A549 (cell line): ENCODE results near the gene RET. TPM values are rescaled to one million over a fixed set of nuclear protein-coding genes. Genes with fewer than 3 reads are reported as not detected.

Experiments
- ATAC-seq, 2 experiments: fragments of 200-7000 bp in 1 of 2; fragments of >200 bp in 1 of 2; cut with Nextera tagmentation in 1 of 2; cut with Tn5 transposase in 1 of 2; 3 replicates each; pipeline versions ENCODE4 v1.8.0 to v1.9.1; 2018 to 2020; ENCODE audit warnings: mild to moderate bottlenecking in 1 of 2, moderate library complexity in 1 of 2
- CTCF ChIA-PET: fragments of 300-600 bp; sonication (Branson Sonifier 250); formaldehyde crosslinking; extraction: SDS; loops from one replicate; lab custom pipeline; 2021; ENCODE audit warnings: antibody characterized with exemption, inconsistent platforms; lab: Yijun Ruan, JAX
- POLR2A ChIA-PET: fragments of 350-600 bp; formaldehyde crosslinking; extraction: SDS; loops from one replicate; lab custom pipeline; 2021; ENCODE audit warnings: antibody characterized with exemption, inconsistent platforms; lab: Yijun Ruan, JAX
- DNase-seq, 2 experiments: peaks; one replicate each; pipeline versions ENCODE4 v3.0.0 to v3.0.0-alpha.2; 2011 to 2016; ENCODE audit warnings: low read depth in 1 of 2, low spot score in 1 of 2
- FAIRE-seq: peaks from 2 replicates; lab custom pipeline; 2011; peaks lifted over from hg19 to GRCh38; lab: Jason Lieb, UNC
- H3K27ac ChIP-seq, 2 experiments: fragments of >200 bp; sonication (Bioruptor Twin); formaldehyde crosslinking; 3 replicates each; pipeline ENCODE4 v1.5.1; 2016 to 2017
- H3K4me1 ChIP-seq: fragments of >200 bp; sonication (Bioruptor Twin); formaldehyde crosslinking; 3 replicates; pipeline ENCODE4 v1.6.1; 2016
- H3K4me2 ChIP-seq: fragments of >200 bp; sonication (Bioruptor Twin); formaldehyde crosslinking; 3 replicates; pipeline ENCODE4 v1.6.1; 2016
- H3K4me3 ChIP-seq: fragments of >200 bp; sonication (Bioruptor Twin); formaldehyde crosslinking; 3 replicates; pipeline ENCODE4 v1.5.1; 2016
- H3K9me3 ChIP-seq: fragments of >200 bp; sonication (Bioruptor Twin); formaldehyde crosslinking; 3 replicates; pipeline ENCODE4 v1.6.1; 2016
- BHLHE40 ChIP-seq: IDR thresholded peaks from 2 replicates; pipeline ENCODE4 v1.6.1; 2012; ENCODE audit warnings: low read depth, low read length, inconsistent platforms
- CBX2 ChIP-seq: fragments of 200-600 bp; sonication (generic); IDR thresholded peaks from 2 replicates; pipeline ENCODE4 v1.6.1; 2016; ENCODE audit warnings: low read depth, mild to moderate bottlenecking, borderline replicate concordance
- CBX8 ChIP-seq: fragments of 200-600 bp; sonication (generic); IDR thresholded peaks from 2 replicates; pipeline ENCODE4 v1.6.1; 2016
- CEBPB ChIP-seq, 2 experiments: fragments of >200 bp in 1 of 2; sonication (Bioruptor Twin) in 1 of 2; formaldehyde crosslinking in 1 of 2; IDR thresholded peaks; 2 replicates each; pipeline ENCODE4 v1.6.1; 2012 to 2016
- CTCF ChIP-seq: fragments of >200 bp; sonication (Bioruptor Twin); formaldehyde crosslinking; IDR thresholded peaks from 3 replicates; pipeline ENCODE4 v1.5.1; 2016
- EHMT2 ChIP-seq: fragments of 200-600 bp; sonication (generic); IDR thresholded peaks from 2 replicates; pipeline ENCODE4 v1.6.1; 2016; ENCODE audit warnings: antibody characterized with exemption, low read depth, mild to moderate bottlenecking, moderate library complexity
- EP300 ChIP-seq, 2 experiments: fragments of >200 bp; sonication (Bioruptor Twin); formaldehyde crosslinking; IDR thresholded peaks; 2 replicates in 1 of 2; 3 replicates in 1 of 2; pipeline ENCODE4 v1.6.1; 2016 to 2017
- FOXS1 ChIP-seq: fragments of 250-450 bp; sonication (Bioruptor Pico); IDR thresholded peaks from 2 replicates; pipeline ENCODE4 v1.5.0; 2020; ENCODE audit warnings: mild to moderate bottlenecking, moderate library complexity
- HOXA7 ChIP-seq: fragments of 250-450 bp; sonication (Bioruptor Pico); IDR thresholded peaks from 2 replicates; pipeline ENCODE4 v1.5.0; 2020; ENCODE audit warnings: mild to moderate bottlenecking, moderate library complexity
- HOXB5 ChIP-seq: fragments of 250-450 bp; sonication (Bioruptor Pico); IDR thresholded peaks from 2 replicates; pipeline ENCODE4 v1.5.0; 2020; ENCODE audit warnings: mild to moderate bottlenecking, moderate library complexity
- KDM1A ChIP-seq: fragments of 200-600 bp; sonication (generic); IDR thresholded peaks from 2 replicates; pipeline ENCODE4 v1.6.1; 2016; ENCODE audit warnings: low read depth, mild to moderate bottlenecking
- MAZ ChIP-seq: fragments of 150-350 bp; IDR thresholded peaks from 2 replicates; pipeline ENCODE4 v1.6.1; 2014; ENCODE audit warnings: antibody characterized with exemption, low read depth, low read length, borderline replicate concordance
- NFE2L2 ChIP-seq: fragments of 150-350 bp; conservative IDR thresholded peaks from 2 replicates; pipeline ENCODE4 v1.6.1; 2014; ENCODE audit warnings: low read length
- NPAS2 ChIP-seq: fragments of 250-450 bp; sonication (Bioruptor Pico); IDR thresholded peaks from 2 replicates; pipeline ENCODE4 v1.8.0; 2022; ENCODE audit warnings: mild to moderate bottlenecking, moderate library complexity, borderline replicate concordance
- POLR2AphosphoS2 ChIP-seq: conservative IDR thresholded peaks from 2 replicates; pipeline ENCODE4 v1.6.1; 2012; ENCODE audit warnings: low read length, improper control_type of control experiment, inconsistent platforms
- RAD21 ChIP-seq, 2 experiments: fragments of >200 bp in 1 of 2; sonication (Bioruptor Twin) in 1 of 2; formaldehyde crosslinking in 1 of 2; IDR thresholded peaks in 1 of 2; conservative IDR thresholded peaks in 1 of 2; 2 replicates in 1 of 2; 3 replicates in 1 of 2; pipeline ENCODE4 v1.6.1; 2012 to 2018; ENCODE audit warnings: inconsistent platforms in 1 of 2
- RARB ChIP-seq: fragments of 250-450 bp; sonication (Bioruptor Pico); IDR thresholded peaks from 2 replicates; pipeline ENCODE4 v1.8.0; 2021; ENCODE audit warnings: mild to moderate bottlenecking, moderate library complexity
- RCOR1 ChIP-seq: fragments of 150-350 bp; IDR thresholded peaks from 2 replicates; pipeline ENCODE4 v1.6.1; 2014; ENCODE audit warnings: antibody characterized with exemption, low read length, low read depth
- SMC3 ChIP-seq: fragments of >200 bp; sonication (Bioruptor Twin); formaldehyde crosslinking; IDR thresholded peaks from 3 replicates; pipeline ENCODE4 v1.6.1; 2018; ENCODE audit warnings: inconsistent platforms
- SREBF2 ChIP-seq: fragments of 450-650 bp; IDR thresholded peaks from 2 replicates; pipeline ENCODE4 v1.6.1; 2014; ENCODE audit warnings: mild to moderate bottlenecking, moderate library complexity
- TFCP2L1 ChIP-seq: fragments of 250-450 bp; sonication (Bioruptor Pico); IDR thresholded peaks from 2 replicates; pipeline ENCODE4 v1.5.0; 2021; ENCODE audit warnings: mild to moderate bottlenecking
- TP53 ChIP-seq: fragments of 250-450 bp; sonication (Bioruptor Pico); IDR thresholded peaks from 2 replicates; pipeline ENCODE4 v1.5.0; 2021; ENCODE audit warnings: mild to moderate bottlenecking, moderate library complexity
- USF2 ChIP-seq: fragments of 450-650 bp; IDR thresholded peaks from 2 replicates; pipeline ENCODE4 v1.6.1; 2014; ENCODE audit warnings: antibody characterized with exemption
- ZC3H11A ChIP-seq: fragments of 450-650 bp; IDR thresholded peaks from 2 replicates; pipeline ENCODE4 v1.6.1; 2014; ENCODE audit warnings: antibody characterized with exemption, mild to moderate bottlenecking
- WGBS: methylation state at CpG from one replicate; pipeline ENCODE4 v1.1.6; 2017; ENCODE audit errors: missing lambda C conversion rate; 5-methylcytosine and 5-hydroxymethylcytosine counted together
- polyA plus RNA-seq, 4 experiments: library from polyadenylated mRNA; depleted of rRNA in 3 of 4; stranded (reverse); fragments of >200 nt; fragmentation: RNase III in 1 of 4; extraction: RNeasy Plus Mini Kit Qiagen cat#74134 plus additional on column Dnase treatment in 1 of 4; gene quantifications; 2 replicates in 3 of 4; 3 replicates in 1 of 4; pipeline ENCODE4 v1.2.3, GENCODE V29; 2011 to 2017
- TF ChIP-seq, protein P1 (sequence below): IDR thresholded peaks from 2 replicates; pipeline ENCODE4 v1.6.1; 2012; ENCODE audit warnings: low read depth, borderline replicate concordance
- TF ChIP-seq, protein P2 (sequence below): fragments of >200 bp; sonication (Bioruptor Twin); formaldehyde crosslinking; IDR thresholded peaks from 3 replicates; pipeline ENCODE4 v1.6.1; 2016
- TF ChIP-seq, protein P3 (sequence below): fragments of >200 bp; sonication (Bioruptor Twin); formaldehyde crosslinking; IDR thresholded peaks from 2 replicates; pipeline ENCODE4 v1.6.1; 2016
- TF ChIP-seq, protein P4 (sequence below): IDR thresholded peaks from 2 replicates; pipeline ENCODE4 v1.6.1; 2012

RET gene
- polyA plus RNA-seq, 2 of the 4 experiments (the other 2 are of a cell fraction), result 0.08 to 0.41 TPM

DNA sequence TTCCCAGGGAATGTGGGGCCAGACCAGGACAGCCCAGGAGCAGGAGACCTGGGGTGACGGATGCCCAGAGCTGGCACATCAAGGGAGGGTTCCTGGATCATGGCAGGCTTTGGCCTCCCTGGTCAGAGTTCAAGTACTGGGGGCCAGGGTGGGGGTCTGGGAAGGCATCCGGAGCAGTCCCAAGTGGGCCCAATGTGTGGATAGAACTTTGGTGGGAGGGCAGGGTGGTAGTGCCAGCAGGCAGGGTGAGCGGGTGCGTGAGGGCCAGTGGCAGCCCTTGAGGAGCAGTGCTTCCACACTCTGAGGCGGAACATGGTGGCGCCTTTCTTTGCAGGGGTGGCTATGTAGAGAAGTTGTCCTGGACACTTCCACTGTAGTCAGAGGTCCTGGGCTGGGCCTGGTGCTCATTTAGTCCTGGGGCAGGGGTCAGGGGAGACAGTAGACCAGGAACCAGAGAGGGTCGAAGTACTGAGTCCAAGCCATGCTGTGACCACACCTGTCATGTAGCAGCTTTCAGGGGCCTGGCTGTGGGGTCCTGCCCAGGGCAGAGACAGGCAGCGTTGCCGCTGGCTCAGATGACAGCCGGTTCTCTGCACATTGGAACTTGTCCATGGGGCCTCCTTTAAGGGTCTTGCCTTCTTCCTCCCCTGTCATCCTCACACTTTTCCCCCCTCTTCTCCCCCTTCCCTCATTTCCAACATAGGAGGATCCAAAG is 39.2 kb downstream of the RET start:
- ChIA-PET CTCF (interaction anchor here (0.7 to 1.6 kb wide), 3 partner anchors 11 to 238 kb away, joined by 3 to 4 read pairs (median 3); no protein-coding TSS in a partner anchor), POLR2A (no interaction called here)
- H3K9me3 ChIP-seq, result no peaks in the 10 kb centered on the region
- no peak for TF ChIP-seq NPAS2 (CRISPR knock-in tag)
- TF ChIP-seq, protein P1, sequence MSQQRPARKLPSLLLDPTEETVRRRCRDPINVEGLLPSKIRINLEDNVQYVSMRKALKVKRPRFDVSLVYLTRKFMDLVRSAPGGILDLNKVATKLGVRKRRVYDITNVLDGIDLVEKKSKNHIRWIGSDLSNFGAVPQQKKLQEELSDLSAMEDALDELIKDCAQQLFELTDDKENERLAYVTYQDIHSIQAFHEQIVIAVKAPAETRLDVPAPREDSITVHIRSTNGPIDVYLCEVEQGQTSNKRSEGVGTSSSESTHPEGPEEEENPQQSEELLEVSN, result no peak
- TF ChIP-seq, protein P2, sequence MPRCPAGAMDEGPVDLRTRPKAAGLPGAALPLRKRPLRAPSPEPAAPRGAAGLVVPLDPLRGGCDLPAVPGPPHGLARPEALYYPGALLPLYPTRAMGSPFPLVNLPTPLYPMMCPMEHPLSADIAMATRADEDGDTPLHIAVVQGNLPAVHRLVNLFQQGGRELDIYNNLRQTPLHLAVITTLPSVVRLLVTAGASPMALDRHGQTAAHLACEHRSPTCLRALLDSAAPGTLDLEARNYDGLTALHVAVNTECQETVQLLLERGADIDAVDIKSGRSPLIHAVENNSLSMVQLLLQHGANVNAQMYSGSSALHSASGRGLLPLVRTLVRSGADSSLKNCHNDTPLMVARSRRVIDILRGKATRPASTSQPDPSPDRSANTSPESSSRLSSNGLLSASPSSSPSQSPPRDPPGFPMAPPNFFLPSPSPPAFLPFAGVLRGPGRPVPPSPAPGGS, result no peak
- TF ChIP-seq NFE2L2, result no peak
- TF ChIP-seq CTCF, result no peak
- TF ChIP-seq KDM1A, result no peak
- no peak for TF ChIP-seq POLR2AphosphoS2
- TF ChIP-seq RCOR1, result no peak
- no peak for TF ChIP-seq BHLHE40
- no peak for TF ChIP-seq ZC3H11A
- no peak for TF ChIP-seq CBX8
- TF ChIP-seq SMC3, result no peak
- TF ChIP-seq TP53 (CRISPR knock-in tag), result no peak
- TF ChIP-seq HOXB5 (CRISPR knock-in tag), result no peak
- no peak for TF ChIP-seq HOXA7
- TF ChIP-seq CEBPB (IDR thresholded peaks at IDR 0.05), result no peak
- TF ChIP-seq, protein P3, sequence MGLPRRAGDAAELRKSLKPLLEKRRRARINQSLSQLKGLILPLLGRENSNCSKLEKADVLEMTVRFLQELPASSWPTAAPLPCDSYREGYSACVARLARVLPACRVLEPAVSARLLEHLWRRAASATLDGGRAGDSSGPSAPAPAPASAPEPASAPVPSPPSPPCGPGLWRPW, result no peak
- DNase-seq (no peak), ATAC-seq (no peak), FAIRE-seq (no peak)
- 78% methylated on average over 10 of the region's 10 CpGs for whole genome bisulfite sequencing
- no peak overlapping the region for H3K4me3 ChIP-seq
- H3K27ac ChIP-seq, result no peak overlapping the region
- no peak overlapping the region for H3K4me2 ChIP-seq
- no peaks in the 10 kb centered on the region for H3K4me1 ChIP-seq

DNA sequence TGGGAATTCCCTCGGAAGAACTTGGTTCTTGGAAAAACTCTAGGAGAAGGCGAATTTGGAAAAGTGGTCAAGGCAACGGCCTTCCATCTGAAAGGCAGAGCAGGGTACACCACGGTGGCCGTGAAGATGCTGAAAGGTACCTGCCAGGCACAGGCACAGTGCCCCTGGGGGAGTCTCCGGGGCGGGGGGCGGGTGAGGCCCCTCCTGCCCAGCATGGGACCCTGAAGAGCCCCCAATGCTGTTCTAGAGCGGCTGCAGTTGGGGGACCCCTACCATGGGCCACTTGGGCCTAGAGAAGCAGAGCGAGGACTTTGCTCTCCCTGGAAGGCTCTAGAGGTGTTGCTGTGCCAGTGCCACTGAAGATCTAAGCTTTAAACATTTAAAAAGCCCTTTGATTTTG is 39.7 kb downstream of the RET start:
- DNase-seq, result no peak
- Histone ChIP-seq H3K4me2 (no peak overlapping the region), H3K27ac (no peak overlapping the region), H3K4me3 (no peak overlapping the region), H3K4me1 (no peaks in the 10 kb centered on the region), H3K9me3 (no peaks in the 10 kb centered on the region)
- 41% methylated on average over 9 of the region's 10 CpGs for WGBS
- TF ChIP-seq HOXA7 (no peak), SREBF2 (no peak), TFCP2L1 (no peak), NPAS2 (CRISPR knock-in tag) (no peak), CBX2 (no peak), RAD21 (conservative IDR thresholded peaks at IDR 0.05 in 1 of 2, IDR thresholded peaks at IDR 0.05 in 1 of 2) (no peak), FOXS1 (no peak), EHMT2 (no peak), RARB (CRISPR knock-in tag) (no peak), MAZ (no peak), USF2 (no peak), CBX8 (no peak), EP300 (IDR thresholded peaks at IDR 0.05) (no peak)
- TF ChIP-seq, protein P4, sequence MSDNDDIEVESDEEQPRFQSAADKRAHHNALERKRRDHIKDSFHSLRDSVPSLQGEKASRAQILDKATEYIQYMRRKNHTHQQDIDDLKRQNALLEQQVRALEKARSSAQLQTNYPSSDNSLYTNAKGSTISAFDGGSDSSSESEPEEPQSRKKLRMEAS, result no peak
- ChIA-PET CTCF (interaction anchor here (1.6 kb wide), 1 partner anchor 12 kb away, joined by 4 read pairs; no protein-coding TSS in a partner anchor), POLR2A (no interaction called here)
- ATAC-seq, result no peak
- FAIRE-seq, result no peak
